ENCODE results near the gene BCL2.

DNA sequence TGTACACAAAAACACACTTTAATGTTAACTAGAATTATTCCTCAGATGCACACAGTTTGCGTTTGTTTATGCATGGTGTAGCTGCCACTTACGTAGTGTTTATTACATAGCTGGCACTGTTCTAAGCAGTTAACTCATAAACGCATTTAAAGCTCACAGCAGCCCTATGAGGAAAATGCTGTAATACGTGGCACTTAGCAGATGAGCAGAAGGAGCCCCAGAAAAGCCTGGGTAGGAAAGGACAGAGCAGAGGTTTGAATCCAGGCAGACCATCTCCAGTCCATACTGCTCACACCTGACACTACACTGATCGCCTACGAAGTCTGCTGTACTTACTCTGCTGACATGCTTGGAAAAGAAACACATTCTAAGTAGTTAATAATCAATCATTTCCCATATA lies 66.6 kb downstream of the BCL2 start:
- TF ChIP-seq ZFX (IDR thresholded peaks at IDR 0.05; ENCODE audit: borderline replicate concordance) (no peak), CTCF (IDR thresholded peaks at IDR 0.05) (no peak)
